ENCODE data around the gene PRDM16.

The PRDM16 gene

GRCh38 chr1:3368059-3368458 is 299.1 kb downstream of the PRDM16 start:
- no peak for DNase-seq

GRCh38 chr1:3368711-3369445 is 299.9 kb downstream of the PRDM16 start:
- no peak for DNase-seq

DNA sequence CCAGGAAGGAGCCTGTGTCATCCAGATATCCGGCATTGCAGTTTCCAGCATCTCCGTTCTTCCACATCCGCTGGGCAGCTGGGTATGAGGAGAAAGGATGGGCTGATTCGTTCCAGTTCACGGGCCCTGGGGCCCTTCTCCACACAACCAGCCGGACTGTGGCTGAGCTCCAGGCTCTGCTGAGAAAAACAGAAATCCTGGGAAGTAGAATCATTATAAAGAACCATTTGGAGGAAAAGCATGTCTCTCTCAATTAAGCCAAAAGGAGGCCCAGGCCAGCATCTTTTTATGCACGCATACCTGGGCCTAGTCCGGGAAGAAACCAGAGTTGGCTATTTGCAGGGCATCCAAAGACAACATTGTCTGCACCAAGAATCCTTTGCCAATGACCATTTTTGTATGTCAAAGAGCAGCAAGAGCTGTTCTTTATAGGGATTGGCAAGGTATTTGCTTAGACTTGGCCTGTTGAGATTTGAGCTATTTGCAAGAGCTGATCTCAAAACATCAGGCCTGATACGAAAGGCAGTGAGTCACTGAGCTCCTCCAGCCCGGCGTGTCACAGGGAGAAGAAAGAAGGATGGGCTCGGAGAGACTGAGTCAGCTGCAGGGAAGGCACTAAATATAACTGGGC is 300.6 kb downstream of the PRDM16 start:
- DNase-seq = no peak

- DNase-seq = no peak
These were observed 302.1 kb downstream of the PRDM16 start for GRCh38 chr1:3370856-3371703.

DNA sequence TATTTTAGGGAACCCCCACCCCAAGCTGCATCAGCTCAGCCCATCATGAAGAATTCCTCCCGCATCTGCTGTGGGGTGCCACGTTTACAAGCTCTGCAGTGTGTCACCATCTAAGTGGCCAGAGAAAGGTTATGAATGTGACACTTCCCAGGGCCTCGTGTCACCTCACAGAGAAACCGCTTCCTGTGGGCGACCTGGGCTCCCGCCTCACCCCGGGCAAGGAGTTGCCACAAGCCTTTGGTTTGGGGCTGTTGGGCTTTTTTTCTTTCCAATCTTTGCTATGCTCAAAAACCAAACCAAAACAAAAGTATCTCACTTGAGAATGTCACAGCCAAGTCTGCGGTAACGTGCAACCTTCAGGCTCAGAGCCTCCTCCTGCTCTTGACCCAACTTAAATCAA is 303.3 kb downstream of the PRDM16 start:
- DNase-seq = no peak

DNA sequence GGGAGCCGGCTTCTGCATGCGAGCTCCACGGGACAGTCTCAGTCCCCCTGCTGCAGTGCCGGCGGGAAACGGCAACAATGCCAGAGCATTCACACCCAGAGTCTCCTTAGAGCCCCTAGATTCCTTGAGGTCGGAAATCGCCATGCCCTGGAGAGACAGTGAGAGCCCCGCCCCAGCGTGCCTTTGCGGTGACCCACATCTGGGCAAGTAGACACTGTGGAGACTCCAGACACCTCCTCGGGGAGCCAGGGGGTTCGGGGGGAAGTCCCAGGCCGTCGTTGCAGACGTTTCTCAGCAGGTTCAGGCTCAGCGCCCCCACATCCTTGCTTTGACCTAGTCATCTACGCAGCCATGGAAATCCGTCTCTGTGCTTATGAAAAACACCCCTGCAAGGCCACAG is 304.2 kb downstream of the PRDM16 start:
- no peak for DNase-seq

GRCh38 chr1:3373700-3374405 is 304.9 kb downstream of the PRDM16 start:
- no peak for DNase-seq

GRCh38 chr1:3375245-3375644 is 306.2 kb downstream of the PRDM16 start:
- no peak for DNase-seq

DNA sequence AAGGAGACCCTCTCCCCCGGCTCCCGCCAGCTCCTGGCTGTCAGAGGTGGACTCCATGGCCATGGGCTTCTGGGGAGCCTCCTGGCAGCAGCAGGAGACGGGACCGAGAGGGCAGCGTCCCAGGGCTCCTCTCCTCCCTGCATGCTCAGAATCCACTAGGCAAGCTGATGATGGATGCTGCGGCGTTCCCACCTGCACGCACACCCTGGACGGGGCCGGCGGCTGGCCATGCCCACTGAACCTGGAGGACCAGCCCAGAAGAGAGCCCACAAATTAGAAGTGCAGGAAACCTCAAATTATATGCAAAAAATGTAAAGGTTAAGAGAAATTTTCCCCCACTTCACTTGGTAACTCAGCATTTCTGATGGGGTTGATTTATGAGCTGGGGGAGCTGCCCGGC is 308.2 kb downstream of the PRDM16 start:
- DNase-seq = no peak

DNA sequence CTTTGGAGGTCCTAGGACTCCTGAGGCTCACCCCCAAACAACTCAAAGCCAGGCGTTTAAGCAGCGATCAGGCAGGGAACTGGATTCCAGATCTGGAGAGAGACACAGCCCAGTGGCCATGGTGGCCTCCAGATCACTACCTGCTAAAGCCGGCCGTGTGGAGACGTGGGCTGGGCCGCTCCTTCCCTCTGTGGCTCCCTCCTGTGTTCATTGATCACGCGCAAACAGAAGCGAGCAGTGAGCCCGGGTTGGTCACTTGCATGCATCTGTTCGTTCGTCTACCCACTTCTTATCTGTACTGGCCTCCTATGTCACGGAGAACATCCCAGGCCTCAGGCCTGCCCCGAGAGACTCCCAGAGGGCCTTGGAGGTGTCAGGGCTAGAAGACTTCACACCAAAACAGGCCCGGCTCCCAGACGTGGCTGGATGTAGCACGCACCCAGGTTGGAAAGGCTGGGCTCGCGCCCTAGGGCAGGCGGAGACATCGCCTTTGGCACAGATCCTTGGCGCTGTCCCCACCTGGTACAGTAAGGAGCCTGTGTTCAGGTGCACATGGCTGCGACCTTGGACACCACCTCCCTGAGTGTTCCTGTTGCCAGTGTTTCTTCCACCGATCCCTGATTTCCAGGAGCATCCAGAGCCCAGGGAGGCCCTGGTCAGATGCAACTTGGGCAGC is 308.7 kb downstream of the PRDM16 start:
- DNase-seq = no peak

DNA sequence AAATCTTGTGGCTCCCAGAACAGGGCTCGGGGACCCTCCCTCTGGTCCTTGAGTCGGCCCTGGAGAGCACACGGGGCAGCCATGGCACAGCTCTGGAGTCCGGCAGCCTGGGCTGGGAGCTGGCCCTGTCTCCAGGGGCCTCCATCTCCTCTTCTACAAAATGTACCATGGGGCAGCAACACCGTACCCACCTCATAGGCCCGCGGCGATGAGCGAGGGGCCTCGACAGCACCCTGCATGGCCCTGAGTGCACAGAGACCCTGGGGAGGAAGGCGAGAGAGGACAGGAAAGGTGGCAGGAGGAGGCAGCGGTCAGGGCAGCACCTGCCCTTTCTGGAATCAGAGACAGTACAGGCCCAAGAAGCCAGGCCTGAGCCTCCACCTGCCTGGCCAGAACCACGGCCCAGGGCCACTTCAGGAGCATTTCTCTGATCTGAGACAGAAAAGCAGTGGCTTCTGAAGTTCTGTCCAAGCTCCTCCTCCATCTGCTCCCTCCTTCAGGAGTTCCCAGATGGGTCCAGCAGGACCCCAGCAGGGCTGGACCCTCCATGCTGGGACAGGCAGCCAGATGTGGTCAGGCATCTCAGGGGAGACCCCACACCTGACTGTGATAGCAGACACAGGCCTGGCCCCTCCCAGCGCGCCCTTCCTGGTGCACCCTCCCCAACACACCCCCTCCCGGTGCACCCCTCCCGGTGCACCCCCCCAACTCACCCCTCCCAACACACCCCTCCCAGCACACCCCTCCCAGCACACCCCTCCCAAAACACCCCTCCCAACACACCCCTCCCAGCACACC is 309.6 kb downstream of the PRDM16 start:
- DNase-seq = no peak

- no peak for DNase-seq
These were observed 310.9 kb downstream of the PRDM16 start for GRCh38 chr1:3379934-3380333.

DNA sequence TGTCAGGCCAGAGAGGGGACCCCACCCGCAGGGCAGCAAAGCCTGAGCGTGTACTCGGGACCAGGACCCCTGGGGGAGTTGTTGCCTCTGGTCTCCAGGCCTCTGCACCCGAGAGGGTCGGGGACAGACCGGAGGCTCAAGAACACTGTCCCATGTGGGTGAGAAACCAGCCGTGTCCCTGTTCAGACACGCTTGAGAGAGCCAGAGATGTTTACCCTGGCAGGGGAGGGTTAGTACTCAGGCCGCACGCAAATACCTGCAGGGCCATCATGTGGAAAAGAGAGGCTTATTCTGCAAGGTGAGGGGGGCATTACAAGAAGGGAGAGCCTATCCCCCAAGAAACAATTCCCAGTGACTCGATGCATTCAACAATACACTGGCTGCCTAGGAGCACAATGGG is 311.5 kb downstream of the PRDM16 start:
- DNase-seq = no peak

- DNase-seq = no peak
These were observed 312.9 kb downstream of the PRDM16 start for GRCh38 chr1:3381901-3382300.

GRCh38 chr1:3382326-3383057 is 313.5 kb downstream of the PRDM16 start:
- no peak for DNase-seq

GRCh38 chr1:3383679-3384078 is 314.7 kb downstream of the PRDM16 start:
- DNase-seq = no peak

- DNase-seq = no peak
These were observed 315.4 kb downstream of the PRDM16 start for GRCh38 chr1:3384407-3384806.

DNA sequence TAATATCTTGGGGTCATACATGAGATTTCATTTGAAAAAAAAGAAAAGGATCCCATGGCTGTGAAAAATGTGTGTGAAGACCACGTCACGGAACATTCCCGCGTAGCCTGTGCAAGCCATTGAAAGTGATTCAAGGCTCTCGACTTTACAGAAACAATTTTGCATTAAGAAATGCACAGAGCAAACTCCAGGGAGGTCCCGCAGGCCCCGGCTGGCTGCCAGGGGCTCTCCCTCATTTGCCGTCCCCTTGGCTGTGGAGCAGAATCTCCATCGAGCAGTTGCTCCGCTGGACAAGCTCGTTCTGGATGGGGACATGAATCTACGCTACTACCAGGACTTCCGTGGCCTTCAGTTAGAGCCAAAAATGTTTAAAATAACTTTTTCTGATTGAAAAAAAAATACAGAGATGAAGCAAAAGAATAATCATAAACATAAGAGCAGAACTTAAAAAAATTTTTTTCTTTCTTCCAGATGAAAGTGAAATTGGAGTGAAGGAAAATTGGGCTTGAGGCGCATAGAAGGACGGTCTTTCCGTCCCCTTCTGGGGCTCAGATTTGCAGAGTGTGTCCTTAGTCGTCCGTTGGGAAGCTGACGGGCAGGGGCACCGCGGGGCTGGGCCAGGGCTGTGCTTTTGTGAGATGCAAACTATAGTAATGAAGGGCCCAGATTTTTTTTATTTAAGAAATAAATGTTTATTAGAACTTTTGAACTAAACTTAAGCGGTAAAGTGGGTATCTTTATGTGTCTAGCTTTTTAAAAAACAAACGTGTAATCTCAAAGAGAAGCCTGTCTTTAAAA is 317.4 kb downstream of the PRDM16 start:
- DNase-seq = no peak

GRCh38 chr1:3387401-3387800 is 318.4 kb downstream of the PRDM16 start:
- no peak for DNase-seq
